ENCODE results near the gene PAF1. TPM values are rescaled to one million over a fixed set of nuclear protein-coding genes. Genes with fewer than 3 reads are reported as not detected.

PAF1 gene
- total and polyA plus RNA-seq, 8 donors: 11.3 to 41.1 (median 15.4) TPM

DNA sequence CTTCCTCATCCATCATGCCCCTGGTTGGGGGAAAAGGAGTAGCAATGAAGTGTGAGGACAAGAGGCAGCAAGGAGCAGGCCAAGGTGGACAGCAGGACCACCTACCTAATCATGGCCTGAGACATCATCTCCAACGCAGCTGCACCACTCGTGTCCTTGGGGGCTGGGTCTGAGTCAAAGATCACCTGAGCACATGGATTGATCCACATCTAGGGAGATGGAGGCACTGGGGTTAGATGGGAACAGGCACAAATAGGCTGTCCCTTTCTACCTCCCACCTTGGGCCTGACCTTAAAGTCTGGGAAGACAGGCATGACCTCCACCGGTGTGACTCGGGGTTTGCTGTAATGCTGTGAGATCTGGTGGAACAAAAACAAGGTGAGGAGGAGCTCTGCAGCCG lies 2.2 kb downstream of the PAF1 start:
- H3K27ac ChIP-seq: no peak overlapping the region
- intact Hi-C loops (cut with DNase I): no loop called here
- no peak overlapping the region for H3K4me3 ChIP-seq
- H3K4me1 ChIP-seq: peaks cover 0 to 8% (median 4%) of the 10 kb centered on the region in 3 donors
- FAIRE-seq (no peak), ATAC-seq (no peak), DNase-seq (peak in 1 of 6 donors; percentile 13)
- H3K9me3 ChIP-seq: no peaks in the 10 kb centered on the region
- 68 to 85% methylated on average over 5 of the region's 5 CpGs for WGBS, 2 donors
- peaks cover 0 to 31% (median 10%) of the 10 kb centered on the region in 3 donors for H3K36me3 ChIP-seq
- H3K27me3 ChIP-seq: no peaks in the 10 kb centered on the region
- TF ChIP-seq, protein P1, sequence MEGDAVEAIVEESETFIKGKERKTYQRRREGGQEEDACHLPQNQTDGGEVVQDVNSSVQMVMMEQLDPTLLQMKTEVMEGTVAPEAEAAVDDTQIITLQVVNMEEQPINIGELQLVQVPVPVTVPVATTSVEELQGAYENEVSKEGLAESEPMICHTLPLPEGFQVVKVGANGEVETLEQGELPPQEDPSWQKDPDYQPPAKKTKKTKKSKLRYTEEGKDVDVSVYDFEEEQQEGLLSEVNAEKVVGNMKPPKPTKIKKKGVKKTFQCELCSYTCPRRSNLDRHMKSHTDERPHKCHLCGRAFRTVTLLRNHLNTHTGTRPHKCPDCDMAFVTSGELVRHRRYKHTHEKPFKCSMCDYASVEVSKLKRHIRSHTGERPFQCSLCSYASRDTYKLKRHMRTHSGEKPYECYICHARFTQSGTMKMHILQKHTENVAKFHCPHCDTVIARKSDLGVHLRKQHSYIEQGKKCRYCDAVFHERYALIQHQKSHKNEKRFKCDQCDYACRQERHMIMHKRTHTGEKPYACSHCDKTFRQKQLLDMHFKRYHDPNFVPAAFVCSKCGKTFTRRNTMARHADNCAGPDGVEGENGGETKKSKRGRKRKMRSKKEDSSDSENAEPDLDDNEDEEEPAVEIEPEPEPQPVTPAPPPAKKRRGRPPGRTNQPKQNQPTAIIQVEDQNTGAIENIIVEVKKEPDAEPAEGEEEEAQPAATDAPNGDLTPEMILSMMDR (IDR thresholded peaks at IDR 0.05): no peak

GRCh38 chr19:39386557-39386956 lies 4.3 kb downstream of the PAF1 start:
- Histone ChIP-seq H3K27me3 (no peaks in the 10 kb centered on the region), H3K9me3 (no peaks in the 10 kb centered on the region), H3K4me3 (no peak overlapping the region), H3K4me1 (no peaks in the 10 kb centered on the region), H3K36me3 (peaks cover 0 to 38% (median 10%) of the 10 kb centered on the region in 3 donors), H3K27ac (no peak overlapping the region)
- DNase-seq (no peak), FAIRE-seq (no peak), ATAC-seq (no peak)
- TF ChIP-seq, protein P1 (IDR thresholded peaks at IDR 0.05): no peak
- intact Hi-C loops (cut with DNase I): no loop called here
- WGBS, 2 donors: 84 to 87% methylated on average over 6 to 7 of the region's 7 CpGs

DNA sequence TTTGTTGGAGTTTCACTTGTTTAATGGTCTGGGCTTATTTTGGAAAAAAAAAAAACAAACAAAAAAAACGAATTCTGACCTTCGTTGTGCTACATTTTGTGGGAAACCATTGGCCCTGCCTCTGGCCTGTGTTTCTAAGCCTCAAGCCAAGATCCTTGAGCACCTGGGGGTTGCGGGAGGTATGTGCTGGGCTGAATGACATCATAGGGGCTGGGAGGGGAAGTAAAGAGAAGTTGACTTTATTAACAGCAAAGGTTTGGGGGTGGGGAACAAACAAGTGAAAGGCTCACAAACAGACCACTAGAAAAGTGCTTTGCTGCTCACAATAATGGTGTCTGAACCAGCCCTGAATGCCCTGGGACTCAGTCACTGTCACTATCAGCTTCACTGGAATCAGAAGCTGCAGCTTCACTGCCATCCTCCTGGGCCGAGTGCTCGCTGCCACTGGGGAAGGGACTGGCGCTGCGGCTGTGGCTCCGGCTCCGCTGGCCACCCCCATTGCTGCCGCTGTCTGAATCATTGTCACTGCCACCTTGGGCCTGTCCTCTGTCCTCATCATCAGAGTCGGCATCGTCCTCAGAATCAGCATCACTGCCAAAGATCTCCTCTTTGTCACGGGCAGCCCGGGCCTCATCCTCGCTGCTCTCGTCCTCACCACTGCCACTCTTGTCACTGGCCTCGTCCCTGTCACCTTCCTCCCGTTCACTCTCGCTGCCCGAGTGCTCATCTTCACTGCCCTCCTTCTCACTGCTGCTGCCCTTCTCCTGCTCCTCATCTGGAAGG lies 5.1 kb downstream of the PAF1 start:
- no peak for FAIRE-seq
- no peaks in the 10 kb centered on the region for H3K4me1 ChIP-seq
- no peak overlapping the region for H3K27ac ChIP-seq
- TF ChIP-seq, protein P1 (IDR thresholded peaks at IDR 0.05): no peak
- ATAC-seq: no peak
- no peaks in the 10 kb centered on the region for H3K9me3 ChIP-seq
- no peak overlapping the region for H3K4me3 ChIP-seq
- WGBS, 2 donors: 82 to 83% methylated on average over 20 of the region's 20 CpGs
- peak in 1 of 6 donors; percentile 45 for DNase-seq
- H3K36me3 ChIP-seq: peaks cover 0 to 45% (median 16%) of the 10 kb centered on the region in 3 donors
- intact Hi-C loops (cut with DNase I): no loop called here
- H3K27me3 ChIP-seq: no peaks in the 10 kb centered on the region

- peak in 2 of 6 donors; percentile 38 to 40 for DNase-seq
- intact Hi-C loops (cut with DNase I): no loop called here
- ATAC-seq: no peak
- Histone ChIP-seq H3K4me1 (no peaks in the 10 kb centered on the region), H3K36me3 (peaks cover 0 to 53% (median 21%) of the 10 kb centered on the region in 3 donors), H3K27ac (no peak overlapping the region), H3K9me3 (no peaks in the 10 kb centered on the region), H3K4me3 (no peak overlapping the region), H3K27me3 (no peaks in the 10 kb centered on the region)
- no peak for FAIRE-seq
- TF ChIP-seq, protein P1 (IDR thresholded peaks at IDR 0.05): no peak
- WGBS, 2 donors: 73 to 75% methylated on average over 8 to 9 of the region's 9 CpGs
These were observed 5.9 kb downstream of the PAF1 start for GRCh38 chr19:39384839-39385568.

Data from pancreas (tissue), 10 donors.